WERI-Rb-1 (cell line): ENCODE measurements around the gene TAOK3.
A peak's percentile ranks its signal among the peaks of the same experiment; 100 is the strongest.
"Not testable (repeated sequence)": the region's sequence is repeated elsewhere in the genome, so short reads cannot be mapped to it uniquely, and the experiment has no call there.

Experiments
- DNase-seq: peaks from one replicate; pipeline ENCODE4 v3.0.0-alpha.2; 2020
- H3K27ac ChIP-seq: fragments of 250-450 bp; sonication (Bioruptor Pico); 2 replicates; pipeline ENCODE4 v1.5.1; 2020; ENCODE audit warnings: mild to moderate bottlenecking, moderate library complexity
- H3K27me3 ChIP-seq: fragments of 250-450 bp; sonication (Bioruptor Pico); 2 replicates; pipeline ENCODE4 v1.5.1; 2021; ENCODE audit warnings: mild to moderate bottlenecking, low read depth, moderate library complexity; ENCODE audit not compliant: insufficient read depth, severe bottlenecking
- H3K36me3 ChIP-seq: fragments of 250-450 bp; sonication (Bioruptor Pico); 2 replicates; pipeline ENCODE4 v1.5.1; 2020; ENCODE audit warnings: mild to moderate bottlenecking, moderate library complexity
- H3K4me3 ChIP-seq: 2 replicates; pipeline ENCODE4 v1.5.1; 2011; ENCODE audit warnings: low read depth, mild to moderate bottlenecking, control low read depth, low read length
- H3K9me3 ChIP-seq: fragments of 250-450 bp; sonication (Bioruptor Pico); 2 replicates; pipeline ENCODE4 v1.5.1; 2021; ENCODE audit warnings: mild to moderate bottlenecking, moderate library complexity; ENCODE audit not compliant: severe bottlenecking
- TF ChIP-seq, protein P1 (sequence below): IDR thresholded peaks from 2 replicates; pipeline ENCODE4 v1.5.1; 2011; ENCODE audit warnings: low read depth, mild to moderate bottlenecking, control low read depth, inconsistent platforms, low read length

The TAOK3 gene

DNA sequence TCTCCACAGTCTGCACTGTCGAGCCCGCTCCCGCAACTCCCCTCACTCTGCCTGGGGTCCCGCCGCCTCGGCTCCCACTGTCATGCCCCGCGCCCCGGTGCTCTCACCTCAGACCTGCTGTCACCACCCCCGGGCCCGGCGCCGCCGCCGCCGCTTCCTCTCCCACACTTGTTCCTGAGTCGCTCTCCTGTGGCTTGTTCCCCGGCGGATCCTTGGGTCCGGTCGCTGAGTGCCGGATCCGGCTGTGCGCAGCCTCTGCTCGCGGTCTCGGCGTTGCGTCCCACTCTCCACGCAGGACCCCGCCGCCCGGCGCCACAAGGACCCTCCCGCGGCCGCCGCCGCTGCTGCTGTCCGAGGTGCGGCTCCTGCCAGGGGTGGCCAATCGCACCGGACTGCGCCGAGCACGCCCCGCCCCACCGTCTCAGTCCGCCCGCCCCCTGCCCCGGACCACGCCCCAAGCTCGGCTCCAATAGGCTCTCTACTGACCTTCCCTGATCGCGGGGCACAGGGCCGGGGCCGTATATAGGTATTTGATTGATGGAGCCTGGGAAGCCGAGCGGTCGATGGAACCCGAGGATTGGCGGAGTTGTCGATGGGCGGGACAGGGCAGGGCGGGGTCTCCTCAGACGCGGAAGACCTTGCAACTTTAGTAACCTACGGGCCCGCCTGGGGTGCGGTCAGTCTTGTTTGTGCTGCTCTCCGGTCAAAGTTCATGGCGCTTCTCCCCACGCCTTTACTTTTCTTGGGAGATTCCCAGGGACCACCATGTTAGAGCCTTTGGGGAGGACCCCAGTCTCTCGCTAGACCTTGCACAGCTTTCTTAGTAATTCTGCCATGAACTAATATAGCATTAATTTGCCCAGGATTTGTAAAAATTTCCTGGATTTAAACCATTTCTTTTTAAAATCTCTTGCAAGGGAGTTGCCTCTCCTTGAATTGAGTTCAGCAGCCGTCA, at the start of gene TAOK3:
TAOK3 (minus strand) TSS at position 367 of the 955 bp plus-strand sequence. CDS start 117,340 bp downstream, outside the sequence.
- peak within 1 kb of the TSS; percentile 54 for H3K27ac ChIP-seq
- TF ChIP-seq, protein P1, sequence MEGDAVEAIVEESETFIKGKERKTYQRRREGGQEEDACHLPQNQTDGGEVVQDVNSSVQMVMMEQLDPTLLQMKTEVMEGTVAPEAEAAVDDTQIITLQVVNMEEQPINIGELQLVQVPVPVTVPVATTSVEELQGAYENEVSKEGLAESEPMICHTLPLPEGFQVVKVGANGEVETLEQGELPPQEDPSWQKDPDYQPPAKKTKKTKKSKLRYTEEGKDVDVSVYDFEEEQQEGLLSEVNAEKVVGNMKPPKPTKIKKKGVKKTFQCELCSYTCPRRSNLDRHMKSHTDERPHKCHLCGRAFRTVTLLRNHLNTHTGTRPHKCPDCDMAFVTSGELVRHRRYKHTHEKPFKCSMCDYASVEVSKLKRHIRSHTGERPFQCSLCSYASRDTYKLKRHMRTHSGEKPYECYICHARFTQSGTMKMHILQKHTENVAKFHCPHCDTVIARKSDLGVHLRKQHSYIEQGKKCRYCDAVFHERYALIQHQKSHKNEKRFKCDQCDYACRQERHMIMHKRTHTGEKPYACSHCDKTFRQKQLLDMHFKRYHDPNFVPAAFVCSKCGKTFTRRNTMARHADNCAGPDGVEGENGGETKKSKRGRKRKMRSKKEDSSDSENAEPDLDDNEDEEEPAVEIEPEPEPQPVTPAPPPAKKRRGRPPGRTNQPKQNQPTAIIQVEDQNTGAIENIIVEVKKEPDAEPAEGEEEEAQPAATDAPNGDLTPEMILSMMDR = no peak
- no peaks in the 10 kb centered on the region for H3K27me3 ChIP-seq
- H3K36me3 ChIP-seq = no peaks in the 10 kb centered on the region
- H3K9me3 ChIP-seq = no peaks in the 10 kb centered on the region
- peak; percentile 98 for DNase-seq
- H3K4me3 ChIP-seq = peak within 1 kb of the TSS; percentile 91

DNA sequence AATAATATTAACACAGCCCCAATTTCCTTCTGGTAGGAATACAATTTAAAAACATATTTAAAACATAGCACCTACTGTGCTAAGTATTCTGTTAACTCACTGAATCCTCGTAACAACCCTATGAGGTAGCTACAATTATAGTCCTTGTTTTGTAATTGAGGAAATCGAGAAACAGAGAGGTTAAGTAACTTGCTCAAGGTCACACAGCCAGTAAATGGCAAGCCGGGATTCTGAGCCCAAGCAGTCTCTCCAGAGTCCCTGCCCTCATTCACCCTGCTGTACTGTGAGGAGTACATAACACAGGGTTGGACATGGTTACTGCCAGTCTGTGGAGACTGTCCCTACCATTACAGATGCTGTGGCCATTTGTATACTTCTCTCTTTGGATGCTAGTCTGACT, 48.0 kb upstream of the TAOK3 start:
- H3K27ac ChIP-seq = no peak overlapping the region
- H3K36me3 ChIP-seq = peaks cover 12% of the 10 kb centered on the region
- no peak overlapping the region for H3K4me3 ChIP-seq
- DNase-seq = no peak
- H3K9me3 ChIP-seq = no peaks in the 10 kb centered on the region
- H3K27me3 ChIP-seq = no peaks in the 10 kb centered on the region
- TF ChIP-seq, protein P1 = no peak

DNA sequence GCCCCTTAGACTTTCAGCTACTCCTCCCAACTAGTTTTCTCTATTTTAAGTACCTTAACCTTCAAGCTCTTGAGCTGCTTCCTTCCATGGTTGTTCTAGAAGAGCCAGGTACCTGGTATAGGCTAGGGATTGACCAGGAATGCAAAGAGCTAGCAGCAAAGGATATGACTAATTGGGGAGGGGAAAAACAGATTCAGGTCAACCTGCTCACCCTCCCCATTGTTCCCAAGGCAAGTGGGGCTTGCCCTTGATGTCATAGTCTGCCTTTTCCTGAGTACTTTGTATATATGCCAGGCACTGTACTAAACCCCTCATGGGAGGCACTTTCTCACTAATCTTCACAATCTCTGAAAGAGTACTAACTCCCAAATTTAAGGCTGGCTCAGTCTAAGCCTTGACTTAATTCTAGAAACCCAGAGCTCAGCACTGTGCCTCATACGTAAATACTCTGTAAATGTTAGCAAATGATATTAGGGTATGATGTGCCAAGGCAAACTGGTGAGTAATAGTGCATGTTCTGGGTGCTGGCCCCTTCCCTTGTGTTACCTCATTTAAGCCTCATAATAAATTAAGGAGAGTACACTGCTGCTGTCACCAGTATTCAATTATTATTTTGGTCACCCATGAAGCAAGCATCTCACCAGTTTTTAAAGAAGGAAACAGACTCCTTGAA, 45.8 kb upstream of the TAOK3 start:
- peaks cover 12% of the 10 kb centered on the region for H3K36me3 ChIP-seq
- no peak overlapping the region for H3K27ac ChIP-seq

DNA sequence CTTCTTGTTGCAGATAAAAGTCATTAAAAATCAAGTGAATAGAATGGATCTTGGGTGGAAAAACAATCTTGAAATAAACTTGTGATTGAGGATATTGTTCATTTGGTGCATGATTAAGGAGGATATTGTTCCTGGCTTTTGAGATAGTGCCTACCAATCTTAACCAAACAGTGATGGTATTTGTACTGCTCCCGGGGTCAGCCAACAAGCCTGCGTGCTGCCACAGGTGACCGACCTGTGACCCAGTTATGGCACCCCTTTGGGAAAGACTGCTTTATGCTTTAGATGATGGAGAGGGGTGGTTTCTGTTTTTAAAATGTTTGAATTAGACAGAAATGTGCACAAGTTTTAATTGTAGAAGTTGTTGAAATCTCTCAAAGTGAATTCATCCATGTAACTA, 45.2 kb upstream of the TAOK3 start:
- Histone ChIP-seq H3K4me3 (no peak overlapping the region), H3K36me3 (peaks cover 13% of the 10 kb centered on the region), H3K27me3 (no peaks in the 10 kb centered on the region), H3K27ac (no peak overlapping the region), H3K9me3 (no peaks in the 10 kb centered on the region)
- TF ChIP-seq, protein P1 = no peak
- no peak for DNase-seq

More for the DNA sequence above, 45.8 kb upstream of the TAOK3 start:
- TF ChIP-seq, protein P1 = no peak
- no peak overlapping the region for H3K4me3 ChIP-seq
- no peaks in the 10 kb centered on the region for H3K27me3 ChIP-seq
- H3K9me3 ChIP-seq = no peaks in the 10 kb centered on the region
- no peak for DNase-seq

DNA sequence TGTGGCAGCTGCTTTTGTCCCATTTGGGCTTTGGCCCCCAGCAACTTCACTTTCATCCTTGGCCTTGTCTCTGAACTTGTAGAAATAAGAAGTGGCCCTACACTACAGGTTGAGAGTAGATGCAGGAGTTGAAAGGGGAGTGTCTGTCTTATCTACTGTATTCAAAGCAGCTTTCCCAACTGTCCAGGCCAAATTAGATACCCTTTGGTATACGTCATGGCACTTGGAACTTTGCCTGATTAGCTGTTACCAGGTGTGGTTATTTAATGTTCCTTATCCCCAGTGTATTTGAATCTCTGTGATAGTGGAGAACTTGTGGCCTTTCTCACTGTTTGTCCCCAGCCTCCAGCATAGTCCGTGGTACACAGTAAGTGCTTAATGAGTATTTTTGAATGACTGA, 37.1 kb upstream of the TAOK3 start:
- TF ChIP-seq, protein P1 = no peak
- no peaks in the 10 kb centered on the region for H3K27me3 ChIP-seq
- no peak for DNase-seq
- H3K4me3 ChIP-seq = no peak overlapping the region
- no peak overlapping the region for H3K27ac ChIP-seq
- no peaks in the 10 kb centered on the region for H3K9me3 ChIP-seq
- H3K36me3 ChIP-seq = peaks cover 31% of the 10 kb centered on the region

DNA sequence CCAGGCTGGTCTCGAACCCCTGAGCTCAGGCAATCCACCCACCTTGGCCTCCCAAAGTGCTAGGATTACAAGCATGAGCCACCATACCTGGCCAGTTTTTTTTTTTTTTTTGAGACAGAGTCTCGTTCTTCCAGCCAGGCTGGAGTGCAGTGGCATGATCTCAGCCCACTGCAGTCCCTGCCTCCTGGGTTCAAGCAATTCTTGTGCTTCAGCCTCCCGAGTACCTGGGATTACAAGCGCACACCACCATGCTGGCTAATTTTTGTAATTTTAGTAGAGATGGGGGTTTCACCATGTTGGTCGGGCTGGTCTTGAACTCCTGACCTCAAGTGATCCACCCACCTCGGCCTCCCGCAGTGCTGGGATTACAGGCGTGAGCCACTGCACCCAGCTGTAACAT, 35.5 kb upstream of the TAOK3 start:
- H3K27ac ChIP-seq, DNase-seq, H3K4me3 ChIP-seq, H3K9me3 ChIP-seq, H3K27me3 ChIP-seq: not testable (repeated sequence)
- peaks cover 43% of the 10 kb centered on the region for H3K36me3 ChIP-seq
